Breast epithelium (tissue), 4 donors: ENCODE results near the gene FOXD2. TPM values are rescaled to one million over a fixed set of nuclear protein-coding genes. Genes with fewer than 3 reads are reported as not detected.

Experiments
- DNase-seq, 2 donors: peaks; one replicate each; pipeline ENCODE4 v3.0.0-alpha.2; 2019; ENCODE audit warnings: low spot score in 2 of 2
- H3K27ac ChIP-seq, 2 donors: fragments of 200-600 bp; sonication (generic) in 1 of 2; one replicate each; pipeline ENCODE4 v1.5.1; 2016 to 2019; ENCODE audit warnings: mild to moderate bottlenecking in 1 of 2
- H3K27me3 ChIP-seq, 2 donors: fragments of 200-600 bp; sonication (generic) in 1 of 2; one replicate each; pipeline versions ENCODE4 v1.5.1 to v1.6.0; 2017 to 2019; ENCODE audit warnings: control low read depth in 1 of 2, mild to moderate bottlenecking in 1 of 2
- H3K36me3 ChIP-seq: fragments of 200-600 bp; one replicate; pipeline ENCODE4 v1.5.1; 2019
- H3K4me1 ChIP-seq, 2 donors: fragments of 200-600 bp; sonication (generic); one replicate each; pipeline ENCODE4 v1.5.1; 2016 to 2019; ENCODE audit warnings: control low read depth in 1 of 2
- H3K4me3 ChIP-seq, 3 donors: fragments of 200-600 bp; sonication (generic); 1 replicate in 2 of 3; 2 replicates in 1 of 3; pipeline ENCODE4 v1.5.1; 2016 to 2019; ENCODE audit warnings: mild to moderate bottlenecking in 3 of 3, moderate library complexity in 2 of 3
- H3K9me3 ChIP-seq, 2 donors: fragments of 200-600 bp; sonication (generic) in 1 of 2; one replicate each; pipeline ENCODE4 v1.5.1; 2016 to 2019; ENCODE audit warnings: control low read depth in 1 of 2
- POLR2A ChIP-seq: fragments of 450-650 bp; IDR thresholded peaks from one replicate; pipeline ENCODE4 v1.6.1; 2016; ENCODE audit warnings: antibody characterized with exemption, mild to moderate bottlenecking, moderate library complexity
- POLR2AphosphoS5 ChIP-seq, 3 donors: sonication (generic); formaldehyde crosslinking; IDR thresholded peaks; one replicate each; pipeline ENCODE4 v1.6.1; 2017; ENCODE audit warnings: antibody characterized with exemption in 3 of 3
- intact Hi-C: fragments of 100-400 bp; cut with DNase I; formaldehyde crosslinking; loops from one replicate; pipeline ENCODE4 v1.15.1; 2023; ENCODE audit warnings: low total_unique reads
- total RNA-seq, 3 donors: library from RNA; depleted of rRNA; stranded (reverse); fragments of >200 nt; gene quantifications; one replicate each; pipeline ENCODE4 v1.1.0, GENCODE V29; 2016
- TF ChIP-seq, protein P1 (sequence below), 3 donors: fragments of 450-650 bp; IDR thresholded peaks; one replicate each; pipeline ENCODE4 v1.5.1; 2016 to 2017; ENCODE audit warnings: antibody characterized with exemption in 3 of 3, mild to moderate bottlenecking in 3 of 3, moderate library complexity in 3 of 3

FOXD2 gene
- total RNA-seq, 3 donors from 2014 or later = 0.32 to 0.33 TPM; not detected in 1

GRCh38 chr1:47471163-47471562 is 33.3 kb downstream of the FOXD2 start:
- peak in 1 of 2 donors; percentile 30 for DNase-seq
- TF ChIP-seq POLR2A (no peak), POLR2AphosphoS5 (IDR thresholded peaks at IDR 0.05) (peak in 1 of 3 donors; percentile 30)
- TF ChIP-seq, protein P1, sequence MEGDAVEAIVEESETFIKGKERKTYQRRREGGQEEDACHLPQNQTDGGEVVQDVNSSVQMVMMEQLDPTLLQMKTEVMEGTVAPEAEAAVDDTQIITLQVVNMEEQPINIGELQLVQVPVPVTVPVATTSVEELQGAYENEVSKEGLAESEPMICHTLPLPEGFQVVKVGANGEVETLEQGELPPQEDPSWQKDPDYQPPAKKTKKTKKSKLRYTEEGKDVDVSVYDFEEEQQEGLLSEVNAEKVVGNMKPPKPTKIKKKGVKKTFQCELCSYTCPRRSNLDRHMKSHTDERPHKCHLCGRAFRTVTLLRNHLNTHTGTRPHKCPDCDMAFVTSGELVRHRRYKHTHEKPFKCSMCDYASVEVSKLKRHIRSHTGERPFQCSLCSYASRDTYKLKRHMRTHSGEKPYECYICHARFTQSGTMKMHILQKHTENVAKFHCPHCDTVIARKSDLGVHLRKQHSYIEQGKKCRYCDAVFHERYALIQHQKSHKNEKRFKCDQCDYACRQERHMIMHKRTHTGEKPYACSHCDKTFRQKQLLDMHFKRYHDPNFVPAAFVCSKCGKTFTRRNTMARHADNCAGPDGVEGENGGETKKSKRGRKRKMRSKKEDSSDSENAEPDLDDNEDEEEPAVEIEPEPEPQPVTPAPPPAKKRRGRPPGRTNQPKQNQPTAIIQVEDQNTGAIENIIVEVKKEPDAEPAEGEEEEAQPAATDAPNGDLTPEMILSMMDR (IDR thresholded peaks at IDR 0.05) = no peak
- H3K27me3 ChIP-seq = peaks cover 0 to 6% of the 10 kb centered on the region in 2 donors
- H3K4me3 ChIP-seq = no peak overlapping the region
- H3K4me1 ChIP-seq = no peaks in the 10 kb centered on the region
- no peaks in the 10 kb centered on the region for H3K9me3 ChIP-seq
- intact Hi-C loops = no loop called here
- H3K27ac ChIP-seq = no peak overlapping the region
- no peaks in the 10 kb centered on the region for H3K36me3 ChIP-seq

GRCh38 chr1:47474278-47475193 is 36.7 kb downstream of the FOXD2 start:
- Histone ChIP-seq H3K27ac (no peak overlapping the region), H3K36me3 (no peaks in the 10 kb centered on the region), H3K4me3 (no peak overlapping the region), H3K27me3 (no peaks in the 10 kb centered on the region), H3K9me3 (no peaks in the 10 kb centered on the region), H3K4me1 (no peaks in the 10 kb centered on the region)
- no peak for DNase-seq
- intact Hi-C loops = no loop called here
- TF ChIP-seq POLR2AphosphoS5 (IDR thresholded peaks at IDR 0.05) (no peak), POLR2A (no peak)
- TF ChIP-seq, protein P1 (IDR thresholded peaks at IDR 0.05) = no peak

- no peaks in the 10 kb centered on the region for H3K4me1 ChIP-seq
- intact Hi-C loops = no loop called here
- H3K4me3 ChIP-seq = no peak overlapping the region
- H3K9me3 ChIP-seq = no peaks in the 10 kb centered on the region
- H3K27me3 ChIP-seq = no peaks in the 10 kb centered on the region
- no peaks in the 10 kb centered on the region for H3K36me3 ChIP-seq
- H3K27ac ChIP-seq = no peak overlapping the region
- DNase-seq = no peak
- TF ChIP-seq, protein P1 (IDR thresholded peaks at IDR 0.05) = no peak
Observed at GRCh38 chr1:47477595-47478080, 39.8 kb downstream of the FOXD2 start.

DNA sequence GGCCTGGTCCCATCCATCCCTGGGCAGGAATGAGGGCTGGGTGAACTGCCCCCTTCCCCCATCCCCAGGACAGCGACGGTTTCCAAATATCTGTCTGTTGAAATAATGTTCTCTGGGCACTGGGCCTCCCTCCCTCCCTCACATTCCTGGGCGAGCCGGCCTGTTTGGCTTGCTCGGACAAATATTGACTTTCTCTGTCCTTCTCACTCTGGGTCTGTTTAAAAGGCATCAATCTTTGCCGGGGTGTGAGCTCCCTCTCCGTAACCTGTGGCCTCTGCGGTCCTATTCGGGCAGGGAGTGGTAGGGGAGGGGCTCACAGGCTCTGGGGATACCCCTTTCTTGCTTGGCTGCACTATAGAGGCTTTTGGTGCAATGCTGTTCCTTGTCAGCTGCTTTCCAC is 40.2 kb downstream of the FOXD2 start:
- Histone ChIP-seq H3K9me3 (no peaks in the 10 kb centered on the region), H3K4me1 (no peaks in the 10 kb centered on the region), H3K36me3 (no peaks in the 10 kb centered on the region), H3K4me3 (no peak overlapping the region), H3K27ac (no peak overlapping the region), H3K27me3 (no peaks in the 10 kb centered on the region)
- intact Hi-C loops = no loop called here
- TF ChIP-seq POLR2A = no peak
- no peak for TF ChIP-seq POLR2AphosphoS5 (IDR thresholded peaks at IDR 0.05)
- TF ChIP-seq, protein P1 (IDR thresholded peaks at IDR 0.05) = no peak
- peak; percentile 48 to 75 for DNase-seq

- Histone ChIP-seq H3K9me3 (no peaks in the 10 kb centered on the region), H3K4me1 (no peaks in the 10 kb centered on the region), H3K27ac (no peak overlapping the region), H3K36me3 (no peaks in the 10 kb centered on the region), H3K4me3 (no peak overlapping the region), H3K27me3 (no peaks in the 10 kb centered on the region)
- intact Hi-C loops = no loop called here
- TF ChIP-seq POLR2AphosphoS5 (IDR thresholded peaks at IDR 0.05) (no peak), POLR2A (no peak)
- TF ChIP-seq, protein P1 (IDR thresholded peaks at IDR 0.05) = no peak
- DNase-seq = no peak
Observed at GRCh38 chr1:47479664-47480063, 41.8 kb downstream of the FOXD2 start.
